ENCODE data around the gene SOX13.

Gene SOX13

GRCh38 chr1:204107892-204108291 lies 35.0 kb downstream of the SOX13 start:
- no peak for TF ChIP-seq CTCF (IDR thresholded peaks at IDR 0.05)

GRCh38 chr1:204108312-204109141 lies 35.6 kb downstream of the SOX13 start:
- no peak for TF ChIP-seq CTCF (IDR thresholded peaks at IDR 0.05)

GRCh38 chr1:204110894-204111633 lies 38.1 kb downstream of the SOX13 start:
- TF ChIP-seq CTCF (IDR thresholded peaks at IDR 0.05) = no peak

- no peak for TF ChIP-seq CTCF (IDR thresholded peaks at IDR 0.05)
Observed at GRCh38 chr1:204112876-204113730, 40.2 kb downstream of the SOX13 start.

- TF ChIP-seq CTCF (IDR thresholded peaks at IDR 0.05) = no peak
Observed at GRCh38 chr1:204113896-204114295, 41.0 kb downstream of the SOX13 start.

- no peak for TF ChIP-seq CTCF (IDR thresholded peaks at IDR 0.05)
Observed at GRCh38 chr1:204114606-204115005, 41.7 kb downstream of the SOX13 start.

- no peak for TF ChIP-seq CTCF (IDR thresholded peaks at IDR 0.05)
Observed at GRCh38 chr1:204115116-204115515, 42.2 kb downstream of the SOX13 start.
